NCI-H2196 (cell line): ENCODE data around the gene ABLIM3.

ENCODE experiments used
- DNase-seq: peaks from one replicate; lab custom pipeline; 2025; ENCODE audit not compliant: unreplicated experiment; lab: John Stamatoyannopoulos, UW

The ABLIM3 gene

GRCh38 chr5:149301744-149302380, 160.6 kb downstream of the ABLIM3 start:
- no peak for DNase-seq

GRCh38 chr5:149302641-149303040, 161.3 kb downstream of the ABLIM3 start:
- no peak for DNase-seq

GRCh38 chr5:149303210-149303609, 161.9 kb downstream of the ABLIM3 start:
- DNase-seq = no peak

DNA sequence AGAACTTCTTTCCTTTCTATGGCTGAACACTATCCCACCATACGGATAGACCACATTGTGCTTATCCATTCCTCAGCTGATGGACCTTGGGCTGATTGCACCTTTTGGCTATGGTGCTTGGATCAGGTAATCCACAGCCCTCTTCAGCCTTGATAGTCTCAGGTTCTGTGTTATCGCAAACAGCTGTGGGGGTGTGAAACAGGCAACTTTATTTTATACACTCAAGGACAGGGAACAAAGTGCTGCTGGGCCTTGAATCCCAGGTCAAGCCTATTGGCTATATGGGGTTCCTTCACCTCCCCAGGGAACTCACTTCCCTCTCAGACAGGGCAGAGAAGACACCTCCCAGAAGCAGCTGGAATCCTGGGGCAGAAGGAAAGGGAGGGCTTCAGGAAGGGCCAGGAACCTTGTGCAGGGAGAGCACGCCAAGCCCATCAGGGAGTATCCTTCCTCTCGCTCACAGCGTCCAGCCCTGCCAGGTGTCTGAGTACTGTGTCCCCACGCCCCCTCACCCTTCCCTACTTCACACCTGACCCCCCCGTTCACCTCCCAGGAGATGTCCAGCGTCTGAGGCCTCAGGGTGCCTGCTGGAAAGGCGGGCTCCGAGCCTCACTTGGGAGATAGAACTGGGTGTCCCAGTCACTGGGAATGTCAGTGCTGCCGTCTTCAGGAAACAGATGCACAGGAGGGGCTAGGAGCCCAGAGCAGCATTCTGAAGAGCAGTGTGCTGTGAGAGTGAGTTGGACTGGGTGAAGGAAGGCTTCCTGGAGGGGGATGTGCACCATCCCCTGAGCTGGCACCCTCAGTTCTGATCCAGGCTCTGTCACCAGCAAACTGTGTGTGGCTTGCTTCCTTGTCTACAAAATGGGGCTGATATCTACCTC, 163.1 kb downstream of the ABLIM3 start:
- DNase-seq = no peak

GRCh38 chr5:149309354-149309753, 168.1 kb downstream of the ABLIM3 start:
- no peak for DNase-seq
